DOHH2 (cell line): ENCODE data around the gene TAF1A.

ENCODE experiments used
- H3F3A ChIP-seq: fragments of 200-600 bp; sonication (generic), shearing (Covaris generic); 2 replicates; pipeline ENCODE4 v1.6.0; 2016; ENCODE audit warnings: antibody characterized with exemption, mild to moderate bottlenecking; ENCODE audit not compliant: control insufficient read depth, insufficient read depth
- H3K27ac ChIP-seq: fragments of 200-600 bp; sonication (generic); 2 replicates; pipeline ENCODE4 v1.5.1; 2014; ENCODE audit warnings: low read depth, mild to moderate bottlenecking, low read length, moderate library complexity
- H3K27me3 ChIP-seq: fragments of 200-600 bp; sonication (generic); 2 replicates; pipeline ENCODE4 v1.6.1; 2014; ENCODE audit warnings: mild to moderate bottlenecking, low read length, mixed read lengths; ENCODE audit not compliant: control insufficient read depth
- H3K36me3 ChIP-seq: fragments of 200-600 bp; sonication (generic); 2 replicates; pipeline ENCODE4 v1.6.1; 2014; ENCODE audit warnings: mild to moderate bottlenecking, low read length, moderate library complexity, mixed read lengths; ENCODE audit not compliant: control insufficient read depth
- H3K4me1 ChIP-seq: fragments of 200-600 bp; sonication (generic); 2 replicates; pipeline ENCODE4 v1.6.1; 2014; ENCODE audit warnings: mild to moderate bottlenecking, low read length, mixed read lengths; ENCODE audit not compliant: control insufficient read depth
- H3K4me2 ChIP-seq: fragments of 200-600 bp; sonication (generic); 2 replicates; pipeline ENCODE4 v1.6.0; 2014; ENCODE audit warnings: mild to moderate bottlenecking, low read length, moderate library complexity
- H3K4me3 ChIP-seq: fragments of 200-600 bp; sonication (generic); 2 replicates; pipeline ENCODE4 v1.5.1; 2014; ENCODE audit warnings: mild to moderate bottlenecking, low read length, mixed read lengths
- H3K79me2 ChIP-seq: fragments of 200-600 bp; sonication (generic); 2 replicates; pipeline ENCODE4 v1.6.1; 2014; ENCODE audit warnings: mild to moderate bottlenecking, low read length, mixed read lengths; ENCODE audit not compliant: control insufficient read depth
- H3K9me2 ChIP-seq: fragments of 200-600 bp; sonication (generic); replicated peaks from 2 replicates; pipeline ENCODE4 v1.6.1; 2014; ENCODE audit warnings: mild to moderate bottlenecking, low read length, mixed read lengths; ENCODE audit not compliant: control insufficient read depth
- H3K9me3 ChIP-seq: fragments of 200-600 bp; sonication (generic); 2 replicates; pipeline ENCODE4 v1.6.1; 2014; ENCODE audit warnings: antibody characterized with exemption, low read length, mixed read lengths; ENCODE audit not compliant: control insufficient read depth, insufficient read depth
- H4K20me1 ChIP-seq: fragments of 200-600 bp; sonication (generic); 2 replicates; pipeline ENCODE4 v1.6.0; 2014; ENCODE audit warnings: low read depth, mild to moderate bottlenecking, antibody characterized with exemption, low read length, moderate library complexity; ENCODE audit not compliant: control insufficient read depth, insufficient read depth
- CTCF ChIP-seq: fragments of 200-600 bp; sonication (generic); IDR thresholded peaks from one replicate; pipeline ENCODE4 v1.5.1; 2014; ENCODE audit warnings: antibody characterized with exemption, mild to moderate bottlenecking, low read depth, low read length; ENCODE audit not compliant: poor library complexity, severe bottlenecking
- EZH2phosphoT487 ChIP-seq: fragments of 200-600 bp; sonication (generic); IDR thresholded peaks from 2 replicates; pipeline ENCODE4 v1.6.1; 2017; ENCODE audit warnings: borderline replicate concordance, mild to moderate bottlenecking, antibody characterized with exemption, low read length, moderate library complexity, mixed read lengths

The TAF1A gene

DNA sequence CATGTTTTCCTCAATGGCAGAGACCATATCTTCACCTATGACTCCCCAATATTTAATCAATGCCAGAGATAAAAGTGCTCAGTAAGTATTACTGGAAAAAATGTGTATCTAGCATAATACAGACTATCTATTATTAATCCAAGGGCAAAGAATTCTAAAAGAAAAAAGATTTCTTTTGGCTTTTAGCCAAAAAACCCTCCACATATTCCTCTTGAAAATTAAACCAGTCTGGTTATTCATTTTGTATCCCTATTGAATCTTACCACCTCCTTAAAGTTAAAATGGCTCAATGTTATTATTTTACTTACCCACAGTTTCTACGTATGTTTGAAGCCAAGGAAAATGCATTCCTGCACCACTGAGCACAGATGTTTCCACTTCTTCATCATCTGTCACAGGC lies 1.6 kb downstream of the TAF1A start:
- H3K9me2 ChIP-seq: no peaks in the 10 kb centered on the region
- H3K4me3 ChIP-seq: peak overlapping the region; percentile 95; the same call in 1 of the 2 replicates
- peaks cover 56% of the 10 kb centered on the region for H3K79me2 ChIP-seq
- H3K4me2 ChIP-seq: peak overlapping the region; percentile 99
- H3F3A ChIP-seq: no peaks in the 10 kb centered on the region
- H3K4me1 ChIP-seq: peaks cover 35% of the 10 kb centered on the region
- no peaks in the 10 kb centered on the region for H3K27me3 ChIP-seq
- no peaks in the 10 kb centered on the region for H4K20me1 ChIP-seq
- H3K27ac ChIP-seq: no peak overlapping the region
- TF ChIP-seq EZH2phosphoT487 (no peak), CTCF (no peak)
- H3K36me3 ChIP-seq: peaks cover 43% of the 10 kb centered on the region
- H3K9me3 ChIP-seq: no peaks in the 10 kb centered on the region

DNA sequence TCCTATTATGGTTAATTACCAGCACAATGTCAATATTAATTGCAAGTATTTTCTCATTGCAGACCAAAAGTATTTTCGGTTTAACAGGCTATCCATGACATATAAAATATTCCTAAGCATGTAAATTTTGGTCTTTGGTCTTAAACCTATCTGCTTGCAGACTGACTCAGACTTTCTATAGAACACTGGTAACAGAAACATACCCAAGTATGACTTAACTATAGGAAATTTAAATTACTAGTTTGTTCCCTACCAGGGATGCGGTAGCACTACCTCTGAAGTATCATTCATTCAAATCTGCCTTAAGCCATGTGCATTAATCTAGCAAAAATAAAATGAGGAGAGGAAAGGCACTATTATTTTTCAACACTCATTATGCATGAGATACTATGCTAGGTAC lies 2.9 kb downstream of the TAF1A start:
- no peaks in the 10 kb centered on the region for H4K20me1 ChIP-seq
- no peaks in the 10 kb centered on the region for H3K27me3 ChIP-seq
- H3K9me2 ChIP-seq: no peaks in the 10 kb centered on the region
- no peak overlapping the region for H3K4me3 ChIP-seq
- no peaks in the 10 kb centered on the region for H3F3A ChIP-seq
- H3K79me2 ChIP-seq: peaks cover 66% of the 10 kb centered on the region
- peaks cover 39% of the 10 kb centered on the region for H3K4me1 ChIP-seq
- H3K36me3 ChIP-seq: peaks cover 56% of the 10 kb centered on the region
- no peak overlapping the region for H3K27ac ChIP-seq
- no peak for TF ChIP-seq CTCF
- TF ChIP-seq EZH2phosphoT487: no peak
- no peaks in the 10 kb centered on the region for H3K9me3 ChIP-seq
- no peak overlapping the region for H3K4me2 ChIP-seq

- H3K4me1 ChIP-seq: peaks cover 20% of the 10 kb centered on the region
- no peaks in the 10 kb centered on the region for H3K9me3 ChIP-seq
- no peak overlapping the region for H3K4me2 ChIP-seq
- no peaks in the 10 kb centered on the region for H3K9me2 ChIP-seq
- no peaks in the 10 kb centered on the region for H4K20me1 ChIP-seq
- H3F3A ChIP-seq: no peaks in the 10 kb centered on the region
- no peak overlapping the region for H3K27ac ChIP-seq
- no peaks in the 10 kb centered on the region for H3K27me3 ChIP-seq
- peaks cover 47% of the 10 kb centered on the region for H3K79me2 ChIP-seq
- H3K36me3 ChIP-seq: peaks cover 76% of the 10 kb centered on the region
- H3K4me3 ChIP-seq: no peak overlapping the region
- no peak for TF ChIP-seq EZH2phosphoT487
- no peak for TF ChIP-seq CTCF
Observed at GRCh38 chr1:222583079-222583478, 6.7 kb downstream of the TAF1A start.
